H1 (cell line): ENCODE data around the gene YIF1B. TPM values are rescaled to one million over a fixed set of nuclear protein-coding genes. Genes with fewer than 3 reads are reported as not detected.

Experiments used
- CBX8 ChIP-seq: fragments of 300-800, 300-1000 bp; sonication (generic); IDR thresholded peaks from 2 replicates; pipeline ENCODE4 v1.7.1; 2016; ENCODE audit warnings: low read depth, low read length, borderline replicate concordance
- E2F6 ChIP-seq: IDR thresholded peaks from 2 replicates; pipeline ENCODE4 v1.6.1; 2012; ENCODE audit warnings: inconsistent platforms
- GTF2F1 ChIP-seq: IDR thresholded peaks from 2 replicates; pipeline ENCODE4 v1.6.1; 2012; ENCODE audit warnings: low read depth, low read length, improper control_type of control experiment, borderline replicate concordance
- polyA plus RNA-seq, 7 experiments: library from polyadenylated mRNA; depleted of rRNA in 3 of 7; stranded (reverse) in 5 of 7; unstranded in 2 of 7; fragments of >200 nt in 5 of 7; fragments of 200-250 nt in 2 of 7; gene quantifications; 1 replicate in 5 of 7; 2 replicates in 1 of 7; 4 replicates in 1 of 7; pipeline versions ENCODE4 v1.2.1 to v1.2.3, GENCODE V29; 2011 to 2013; ENCODE audit warnings: missing spikeins in 2 of 7, mixed read lengths in 2 of 7
- total RNA-seq: library from RNA; stranded (reverse); fragmentation: NEBNext Ultra II Directional; extraction: Animal tissue kit (Norgen Biotek cat#: 25700); gene quantifications from 2 replicates; pipeline ENCODE4 v1.2.1, GENCODE V29; 2021
- TF ChIP-seq, protein P1 (sequence below): fragments of 300-600 bp; sonication (generic); IDR thresholded peaks from 2 replicates; pipeline ENCODE4 v1.7.1; 2012; ENCODE audit warnings: low read length, moderate library complexity, mild to moderate bottlenecking, inconsistent platforms; ENCODE audit not compliant: insufficient replicate concordance

Gene YIF1B
- total and polyA plus RNA-seq, 2 of the 8 experiments (the other 6 are each of a cell fraction or from before 2014, with no cell fraction given): 89.6 to 305 TPM

DNA sequence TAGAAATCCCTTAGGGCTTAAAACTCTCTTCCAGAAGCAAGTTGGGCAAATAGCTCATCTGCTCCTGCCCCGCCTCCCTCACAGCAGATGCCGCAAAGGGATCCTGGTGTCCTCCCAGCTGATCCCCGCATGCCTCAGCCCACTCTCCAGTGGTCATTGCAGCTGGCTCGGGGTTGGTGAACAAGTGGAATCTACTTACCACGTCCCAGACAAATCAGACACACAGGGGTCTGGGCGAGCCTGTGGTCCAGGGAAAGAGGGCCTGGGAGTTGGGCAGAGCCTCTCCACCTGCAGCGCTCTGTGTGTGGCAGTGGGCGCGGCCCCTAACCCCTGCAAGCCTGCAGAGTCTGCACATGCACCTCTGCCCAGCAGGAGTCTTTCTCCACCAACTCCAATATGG lies 22.5 kb downstream of the YIF1B start (continued):
- TF ChIP-seq, protein P1, sequence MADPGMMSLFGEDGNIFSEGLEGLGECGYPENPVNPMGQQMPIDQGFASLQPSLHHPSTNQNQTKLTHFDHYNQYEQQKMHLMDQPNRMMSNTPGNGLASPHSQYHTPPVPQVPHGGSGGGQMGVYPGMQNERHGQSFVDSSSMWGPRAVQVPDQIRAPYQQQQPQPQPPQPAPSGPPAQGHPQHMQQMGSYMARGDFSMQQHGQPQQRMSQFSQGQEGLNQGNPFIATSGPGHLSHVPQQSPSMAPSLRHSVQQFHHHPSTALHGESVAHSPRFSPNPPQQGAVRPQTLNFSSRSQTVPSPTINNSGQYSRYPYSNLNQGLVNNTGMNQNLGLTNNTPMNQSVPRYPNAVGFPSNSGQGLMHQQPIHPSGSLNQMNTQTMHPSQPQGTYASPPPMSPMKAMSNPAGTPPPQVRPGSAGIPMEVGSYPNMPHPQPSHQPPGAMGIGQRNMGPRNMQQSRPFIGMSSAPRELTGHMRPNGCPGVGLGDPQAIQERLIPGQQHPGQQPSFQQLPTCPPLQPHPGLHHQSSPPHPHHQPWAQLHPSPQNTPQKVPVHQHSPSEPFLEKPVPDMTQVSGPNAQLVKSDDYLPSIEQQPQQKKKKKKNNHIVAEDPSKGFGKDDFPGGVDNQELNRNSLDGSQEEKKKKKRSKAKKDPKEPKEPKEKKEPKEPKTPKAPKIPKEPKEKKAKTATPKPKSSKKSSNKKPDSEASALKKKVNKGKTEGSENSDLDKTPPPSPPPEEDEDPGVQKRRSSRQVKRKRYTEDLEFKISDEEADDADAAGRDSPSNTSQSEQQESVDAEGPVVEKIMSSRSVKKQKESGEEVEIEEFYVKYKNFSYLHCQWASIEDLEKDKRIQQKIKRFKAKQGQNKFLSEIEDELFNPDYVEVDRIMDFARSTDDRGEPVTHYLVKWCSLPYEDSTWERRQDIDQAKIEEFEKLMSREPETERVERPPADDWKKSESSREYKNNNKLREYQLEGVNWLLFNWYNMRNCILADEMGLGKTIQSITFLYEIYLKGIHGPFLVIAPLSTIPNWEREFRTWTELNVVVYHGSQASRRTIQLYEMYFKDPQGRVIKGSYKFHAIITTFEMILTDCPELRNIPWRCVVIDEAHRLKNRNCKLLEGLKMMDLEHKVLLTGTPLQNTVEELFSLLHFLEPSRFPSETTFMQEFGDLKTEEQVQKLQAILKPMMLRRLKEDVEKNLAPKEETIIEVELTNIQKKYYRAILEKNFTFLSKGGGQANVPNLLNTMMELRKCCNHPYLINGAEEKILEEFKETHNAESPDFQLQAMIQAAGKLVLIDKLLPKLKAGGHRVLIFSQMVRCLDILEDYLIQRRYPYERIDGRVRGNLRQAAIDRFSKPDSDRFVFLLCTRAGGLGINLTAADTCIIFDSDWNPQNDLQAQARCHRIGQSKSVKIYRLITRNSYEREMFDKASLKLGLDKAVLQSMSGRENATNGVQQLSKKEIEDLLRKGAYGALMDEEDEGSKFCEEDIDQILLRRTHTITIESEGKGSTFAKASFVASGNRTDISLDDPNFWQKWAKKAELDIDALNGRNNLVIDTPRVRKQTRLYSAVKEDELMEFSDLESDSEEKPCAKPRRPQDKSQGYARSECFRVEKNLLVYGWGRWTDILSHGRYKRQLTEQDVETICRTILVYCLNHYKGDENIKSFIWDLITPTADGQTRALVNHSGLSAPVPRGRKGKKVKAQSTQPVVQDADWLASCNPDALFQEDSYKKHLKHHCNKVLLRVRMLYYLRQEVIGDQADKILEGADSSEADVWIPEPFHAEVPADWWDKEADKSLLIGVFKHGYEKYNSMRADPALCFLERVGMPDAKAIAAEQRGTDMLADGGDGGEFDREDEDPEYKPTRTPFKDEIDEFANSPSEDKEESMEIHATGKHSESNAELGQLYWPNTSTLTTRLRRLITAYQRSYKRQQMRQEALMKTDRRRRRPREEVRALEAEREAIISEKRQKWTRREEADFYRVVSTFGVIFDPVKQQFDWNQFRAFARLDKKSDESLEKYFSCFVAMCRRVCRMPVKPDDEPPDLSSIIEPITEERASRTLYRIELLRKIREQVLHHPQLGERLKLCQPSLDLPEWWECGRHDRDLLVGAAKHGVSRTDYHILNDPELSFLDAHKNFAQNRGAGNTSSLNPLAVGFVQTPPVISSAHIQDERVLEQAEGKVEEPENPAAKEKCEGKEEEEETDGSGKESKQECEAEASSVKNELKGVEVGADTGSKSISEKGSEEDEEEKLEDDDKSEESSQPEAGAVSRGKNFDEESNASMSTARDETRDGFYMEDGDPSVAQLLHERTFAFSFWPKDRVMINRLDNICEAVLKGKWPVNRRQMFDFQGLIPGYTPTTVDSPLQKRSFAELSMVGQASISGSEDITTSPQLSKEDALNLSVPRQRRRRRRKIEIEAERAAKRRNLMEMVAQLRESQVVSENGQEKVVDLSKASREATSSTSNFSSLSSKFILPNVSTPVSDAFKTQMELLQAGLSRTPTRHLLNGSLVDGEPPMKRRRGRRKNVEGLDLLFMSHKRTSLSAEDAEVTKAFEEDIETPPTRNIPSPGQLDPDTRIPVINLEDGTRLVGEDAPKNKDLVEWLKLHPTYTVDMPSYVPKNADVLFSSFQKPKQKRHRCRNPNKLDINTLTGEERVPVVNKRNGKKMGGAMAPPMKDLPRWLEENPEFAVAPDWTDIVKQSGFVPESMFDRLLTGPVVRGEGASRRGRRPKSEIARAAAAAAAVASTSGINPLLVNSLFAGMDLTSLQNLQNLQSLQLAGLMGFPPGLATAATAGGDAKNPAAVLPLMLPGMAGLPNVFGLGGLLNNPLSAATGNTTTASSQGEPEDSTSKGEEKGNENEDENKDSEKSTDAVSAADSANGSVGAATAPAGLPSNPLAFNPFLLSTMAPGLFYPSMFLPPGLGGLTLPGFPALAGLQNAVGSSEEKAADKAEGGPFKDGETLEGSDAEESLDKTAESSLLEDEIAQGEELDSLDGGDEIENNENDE: no peak
- TF ChIP-seq CBX8 (no peak), GTF2F1 (no peak), E2F6 (no peak)
